Subcutaneous abdominal adipose tissue (tissue), 5 donors: ENCODE measurements around the gene LRRC58.
"Not testable (repeated sequence)": the region's sequence is repeated elsewhere in the genome, so short reads cannot be mapped to it uniquely, and the experiment has no call there.

Source experiments
- H3K27ac ChIP-seq: one replicate; pipeline ENCODE4 v1.7.0; 2013; ENCODE audit warnings: low read depth, mild to moderate bottlenecking, inconsistent platforms, low read length, moderate library complexity
- H3K27me3 ChIP-seq, 5 donors: one replicate each; pipeline ENCODE4 v1.7.0; 2013; ENCODE audit warnings: low read length in 5 of 5, inconsistent platforms in 1 of 5; ENCODE audit not compliant: control insufficient read depth in 5 of 5, insufficient read depth in 4 of 5
- H3K36me3 ChIP-seq, 5 donors: one replicate each; pipeline ENCODE4 v1.7.0; 2013; ENCODE audit warnings: low read length in 5 of 5; ENCODE audit not compliant: control insufficient read depth in 5 of 5, insufficient read depth in 5 of 5
- H3K4me1 ChIP-seq, 5 donors: one replicate each; pipeline ENCODE4 v1.7.0; 2013; ENCODE audit warnings: low read length in 5 of 5, mild to moderate bottlenecking in 3 of 5, moderate library complexity in 1 of 5; ENCODE audit not compliant: control insufficient read depth in 5 of 5, insufficient read depth in 5 of 5
- H3K4me3 ChIP-seq, 5 donors: one replicate each; pipeline ENCODE4 v1.7.0; 2013; ENCODE audit warnings: low read length in 5 of 5, low read depth in 1 of 5
- H3K9ac ChIP-seq, 5 donors: one replicate each; pipeline ENCODE4 v1.7.0; 2013; ENCODE audit warnings: low read length in 5 of 5, mild to moderate bottlenecking in 4 of 5, moderate library complexity in 3 of 5
- H3K9me3 ChIP-seq, 5 donors: one replicate each; pipeline ENCODE4 v1.7.0; 2013; ENCODE audit warnings: low read length in 5 of 5; ENCODE audit not compliant: control insufficient read depth in 5 of 5
- donor health status: healthy.
- donor health status: healthy.
- donor health status: healthy.
- donor health status: healthy.
- donor health status: healthy.

The LRRC58 gene

GRCh38 chr3:120306519-120307455, 42.4 kb downstream of the LRRC58 start:
- H3K27me3 ChIP-seq = no peaks in the 10 kb centered on the region
- H3K9ac ChIP-seq = no peak overlapping the region
- H3K4me1 ChIP-seq = peaks cover 0 to 19% (median 6%) of the 10 kb centered on the region in 5 donors
- peaks cover 0 to 6% (median 0%) of the 10 kb centered on the region in 5 donors for H3K9me3 ChIP-seq
- no peak overlapping the region for H3K27ac ChIP-seq
- no peaks in the 10 kb centered on the region for H3K36me3 ChIP-seq
- H3K4me3 ChIP-seq = no peak overlapping the region

- H3K4me3 ChIP-seq = no peak overlapping the region
- H3K27ac ChIP-seq = no peak overlapping the region
- H3K36me3 ChIP-seq = no peaks in the 10 kb centered on the region
- H3K4me1 ChIP-seq = peaks cover 0 to 28% (median 10%) of the 10 kb centered on the region in 5 donors
- H3K27me3 ChIP-seq = no peaks in the 10 kb centered on the region
- H3K9ac ChIP-seq = no peak overlapping the region
- peaks cover 0 to 6% (median 0%) of the 10 kb centered on the region in 5 donors for H3K9me3 ChIP-seq
Observed at GRCh38 chr3:120304616-120305015, 44.5 kb downstream of the LRRC58 start.

GRCh38 chr3:120302361-120302760, 46.8 kb downstream of the LRRC58 start:
- Histone ChIP-seq H3K9me3 (peaks cover 0 to 5% (median 0%) of the 10 kb centered on the region in 5 donors), H3K27ac (peak overlapping the region; percentile 82), H3K36me3 (no peaks in the 10 kb centered on the region), H3K9ac (peak overlapping the region in 1 of 5 donors; percentile 29), H3K27me3 (no peaks in the 10 kb centered on the region), H3K4me1 (peaks cover 0 to 28% (median 10%) of the 10 kb centered on the region in 5 donors), H3K4me3 (no peak overlapping the region)

GRCh38 chr3:120300971-120301370, 48.2 kb downstream of the LRRC58 start:
- H3K27ac ChIP-seq = no peak overlapping the region
- no peak overlapping the region for H3K4me3 ChIP-seq
- H3K9me3 ChIP-seq = no peaks in the 10 kb centered on the region
- H3K4me1 ChIP-seq = peaks cover 0 to 28% (median 10%) of the 10 kb centered on the region in 5 donors
- no peaks in the 10 kb centered on the region for H3K36me3 ChIP-seq
- H3K27me3 ChIP-seq = no peaks in the 10 kb centered on the region
- H3K9ac ChIP-seq = no peak overlapping the region

- Histone ChIP-seq H3K36me3 (no peaks in the 10 kb centered on the region), H3K27ac (no peak overlapping the region), H3K27me3 (no peaks in the 10 kb centered on the region), H3K9me3 (peaks cover 0 to 3% (median 0%) of the 10 kb centered on the region in 5 donors), H3K4me1 (peaks cover 0 to 28% (median 10%) of the 10 kb centered on the region in 5 donors), H3K9ac (no peak overlapping the region), H3K4me3 (no peak overlapping the region)
Observed at GRCh38 chr3:120299403-120299802, 49.8 kb downstream of the LRRC58 start.

GRCh38 chr3:120298996-120299395, 50.2 kb downstream of the LRRC58 start:
- peaks cover 0 to 28% (median 10%) of the 10 kb centered on the region in 5 donors for H3K4me1 ChIP-seq
- no peaks in the 10 kb centered on the region for H3K36me3 ChIP-seq
- H3K27me3 ChIP-seq = no peaks in the 10 kb centered on the region
- H3K9ac ChIP-seq = no peak overlapping the region
- H3K27ac ChIP-seq = no peak overlapping the region
- H3K4me3 ChIP-seq = no peak overlapping the region
- H3K9me3 ChIP-seq = peaks cover 0 to 6% (median 2%) of the 10 kb centered on the region in 5 donors

GRCh38 chr3:120291552-120291951, 57.6 kb downstream of the LRRC58 start:
- H3K36me3 ChIP-seq, H3K4me1 ChIP-seq, H3K9ac ChIP-seq, H3K27ac ChIP-seq, H3K27me3 ChIP-seq, H3K4me3 ChIP-seq: not testable (repeated sequence)
- peaks cover 0 to 18% (median 6%) of the 10 kb centered on the region in 5 donors for H3K9me3 ChIP-seq

GRCh38 chr3:120289636-120290035, 59.5 kb downstream of the LRRC58 start:
- Histone ChIP-seq H3K9me3 (peaks cover 0 to 18% (median 6%) of the 10 kb centered on the region in 5 donors), H3K27ac (no peak overlapping the region), H3K4me3 (no peak overlapping the region), H3K27me3 (peaks cover 0 to 2% (median 0%) of the 10 kb centered on the region in 5 donors), H3K36me3 (no peaks in the 10 kb centered on the region), H3K9ac (no peak overlapping the region), H3K4me1 (peaks cover 0 to 8% (median 6%) of the 10 kb centered on the region in 5 donors)

GRCh38 chr3:120286465-120286864, 62.7 kb downstream of the LRRC58 start:
- Histone ChIP-seq H3K4me3 (no peak overlapping the region), H3K27ac (no peak overlapping the region), H3K27me3 (peaks cover 0 to 2% (median 0%) of the 10 kb centered on the region in 5 donors), H3K4me1 (peaks cover 0 to 12% (median 7%) of the 10 kb centered on the region in 5 donors), H3K9me3 (no peaks in the 10 kb centered on the region), H3K9ac (no peak overlapping the region), H3K36me3 (no peaks in the 10 kb centered on the region)

GRCh38 chr3:120285508-120285841, 63.7 kb downstream of the LRRC58 start:
- Histone ChIP-seq H3K27me3 (peaks cover 0 to 2% (median 0%) of the 10 kb centered on the region in 5 donors), H3K4me3 (peak overlapping the region in 4 of 5 donors; percentile 56 to 71 (median 62)), H3K9ac (peak overlapping the region in 2 of 5 donors; percentile 29 to 35), H3K4me1 (peaks cover 0 to 12% (median 7%) of the 10 kb centered on the region in 5 donors), H3K9me3 (no peaks in the 10 kb centered on the region), H3K36me3 (no peaks in the 10 kb centered on the region), H3K27ac (no peak overlapping the region)
